ENCODE data around the gene UBL4B. TPM values are rescaled to one million over a fixed set of nuclear protein-coding genes. Genes with fewer than 3 reads are reported as not detected.
A peak's percentile ranks its signal among the peaks of the same experiment; 100 is the strongest.

The UBL4B gene
- total and polyA plus RNA-seq, 2 donors (not counting 3 experiments of a cell fraction or from before 2014, with no cell fraction given): not detected

GRCh38 chr1:110069404-110070281 lies 42.6 kb upstream of the UBL4B start:
- no peak for FAIRE-seq
- H4K20me1 ChIP-seq (replicated peaks; ENCODE audit: control insufficient read depth, extremely low read depth, insufficient read depth, low read length): no peaks in the 10 kb centered on the region
- ChIA-PET CTCF (no interaction called here), POLR2A (no interaction called here)
- no peaks in the 10 kb centered on the region for H3K9me3 ChIP-seq (replicated peaks; ENCODE audit: control insufficient read depth, insufficient read depth, low read length)
- no peaks in the 10 kb centered on the region for H3K79me2 ChIP-seq (ENCODE audit: control insufficient read depth, insufficient read depth, low read length)
- no peak overlapping the region for H3K9ac ChIP-seq (replicated peaks; ENCODE audit: extremely low read depth, insufficient read depth, low read length)
- no TSS peak for BruUV-seq (replicated peaks)
- H3K9me1 ChIP-seq (replicated peaks; ENCODE audit: control insufficient read depth, extremely low read depth, insufficient read depth, low read length): no peaks in the 10 kb centered on the region
- no peaks in the 10 kb centered on the region for H3K36me3 ChIP-seq (ENCODE audit: control insufficient read depth in 2 of 2, extremely low read depth in 1 of 2, insufficient read depth in 2 of 2, low read length in 2 of 2)
- intact Hi-C loops (cut with micrococcal nuclease) (no loop called here), dilution Hi-C loops (cut with MboI; ENCODE audit: extremely low pct_ligation_motif_present, low sequenced_read_pairs) (no loop called here)
- H3K4me3 ChIP-seq (replicated peaks in 1 of 3; ENCODE audit: insufficient read depth in 1 of 3, low read depth in 1 of 3, low read length in 3 of 3): no peak overlapping the region
- H3K27ac ChIP-seq (ENCODE audit: insufficient read depth, low read depth, low read length): no peak overlapping the region
- no peak for DNase-seq (ENCODE audit: low read depth, low spot score)
- H3K27me3 ChIP-seq (ENCODE audit: control insufficient read depth in 2 of 2, insufficient read depth in 2 of 2, low read length in 2 of 2): peaks cover 73 to 87% of the 10 kb centered on the region in 2 experiments
- no peak overlapping the region for H3K4me2 ChIP-seq (ENCODE audit: insufficient read depth, low read length)
- no peak overlapping the region for H2AFZ ChIP-seq (ENCODE audit: low read depth, low read length)
- TF ChIP-seq MYC (IDR thresholded peaks at IDR 0.05; ENCODE audit: low read depth, low read length) (no peak), EZH2 (IDR thresholded peaks at IDR 0.05; ENCODE audit: borderline replicate concordance, low read depth, low read length, severe bottlenecking) (peak; percentile 94)
- no peaks in the 10 kb centered on the region for H3K4me1 ChIP-seq (ENCODE audit: control insufficient read depth, extremely low read depth, insufficient read depth, low read length)

GRCh38 chr1:110070282-110070669 lies 42.0 kb upstream of the UBL4B start:
- TF ChIP-seq EZH2 (IDR thresholded peaks at IDR 0.05; ENCODE audit: borderline replicate concordance, low read depth, low read length, severe bottlenecking) (peak; percentile 9), CTCF (IDR thresholded peaks at IDR 0.05; ENCODE audit: extremely low read depth in 1 of 2, insufficient read depth in 1 of 2, low read depth in 1 of 2, low read length in 2 of 2) (no peak), MYC (IDR thresholded peaks at IDR 0.05; ENCODE audit: low read depth, low read length) (no peak)
- Histone ChIP-seq H2AFZ (ENCODE audit: low read depth, low read length) (no peak overlapping the region), H3K4me2 (ENCODE audit: insufficient read depth, low read length) (no peak overlapping the region), H3K9ac (replicated peaks; ENCODE audit: extremely low read depth, insufficient read depth, low read length) (no peak overlapping the region), H3K36me3 (ENCODE audit: control insufficient read depth in 2 of 2, extremely low read depth in 1 of 2, insufficient read depth in 2 of 2, low read length in 2 of 2) (no peaks in the 10 kb centered on the region), H4K20me1 (replicated peaks; ENCODE audit: control insufficient read depth, extremely low read depth, insufficient read depth, low read length) (no peaks in the 10 kb centered on the region), H3K27ac (ENCODE audit: insufficient read depth, low read depth, low read length) (no peak overlapping the region), H3K79me2 (ENCODE audit: control insufficient read depth, insufficient read depth, low read length) (no peaks in the 10 kb centered on the region), H3K9me1 (replicated peaks; ENCODE audit: control insufficient read depth, extremely low read depth, insufficient read depth, low read length) (no peaks in the 10 kb centered on the region), H3K27me3 (ENCODE audit: control insufficient read depth in 2 of 2, insufficient read depth in 2 of 2, low read length in 2 of 2) (peaks cover 76 to 91% of the 10 kb centered on the region in 2 experiments), H3K4me1 (ENCODE audit: control insufficient read depth, extremely low read depth, insufficient read depth, low read length) (no peaks in the 10 kb centered on the region), H3K9me3 (replicated peaks; ENCODE audit: control insufficient read depth, insufficient read depth, low read length) (no peaks in the 10 kb centered on the region), H3K4me3 (replicated peaks in 1 of 3; ENCODE audit: insufficient read depth in 1 of 3, low read depth in 1 of 3, low read length in 3 of 3) (no peak overlapping the region)
- CTCF ChIA-PET: interaction anchor here (3.5 kb wide), 1 partner anchor 11 kb away, joined by 13 read pairs; no protein-coding TSS in a partner anchor
- dilution Hi-C loops (cut with MboI; ENCODE audit: extremely low pct_ligation_motif_present, low sequenced_read_pairs): no loop called here
- POLR2A ChIA-PET: no interaction called here
- FAIRE-seq: no peak
- BruUV-seq (replicated peaks): no TSS peak
- intact Hi-C loops (cut with micrococcal nuclease): no loop called here
- DNase-seq (ENCODE audit: low read depth, low spot score): no peak

Measured in endothelial cell of umbilical vein (primary cell).